ENCODE results near the gene INMT. TPM values are rescaled to one million over a fixed set of nuclear protein-coding genes. Genes with fewer than 3 reads are reported as not detected.

The INMT gene
- total and polyA plus RNA-seq, 2 donors from 2014 or later = 34.5 to 44.8 TPM

DNA sequence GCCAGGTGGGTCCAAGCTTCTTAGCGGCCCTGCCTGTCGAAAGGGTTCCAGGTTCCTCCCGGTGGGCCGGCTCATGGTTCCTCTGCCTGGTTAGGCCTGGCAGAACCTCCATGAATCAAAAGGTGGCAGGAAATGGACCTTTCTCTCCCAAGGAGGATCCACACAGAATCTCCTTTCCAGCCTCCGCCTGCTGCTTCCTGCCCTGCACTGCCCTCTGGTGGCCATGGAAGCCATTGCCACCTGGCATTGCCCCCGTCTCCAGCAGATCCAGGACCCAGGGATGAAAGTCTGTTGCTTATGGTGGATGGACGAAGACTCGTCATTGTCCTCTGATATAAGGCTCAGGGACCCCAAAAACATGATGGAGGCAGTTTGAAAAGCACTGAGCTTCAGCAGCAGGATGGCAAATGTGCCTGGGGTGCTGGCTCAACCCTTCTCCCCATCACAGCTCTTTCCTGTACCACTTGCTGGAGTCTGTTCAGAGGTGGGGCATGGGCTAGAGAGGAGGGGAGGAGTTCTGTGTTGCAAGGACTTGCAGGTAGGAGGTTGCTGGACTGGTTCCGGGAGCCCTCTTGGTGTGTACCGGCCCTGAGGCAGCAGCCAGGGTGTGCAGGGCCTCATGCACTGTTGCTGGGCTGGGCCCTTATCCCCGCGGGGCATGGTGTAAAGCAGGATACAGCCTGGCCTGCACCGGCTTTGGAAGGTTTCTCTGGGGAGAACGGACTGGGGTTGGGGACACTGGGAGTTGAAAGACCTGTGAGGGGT lies 11.3 kb upstream of the INMT start:
- TF ChIP-seq CTCF (IDR thresholded peaks at IDR 0.05; ENCODE audit: borderline replicate concordance, extremely low read depth, insufficient read depth) = peak; percentile 97
- no peaks in the 10 kb centered on the region for H3K4me1 ChIP-seq (ENCODE audit: control insufficient read depth in 2 of 3, insufficient read depth in 2 of 3, low read depth in 1 of 3, low read length in 3 of 3)
- DNase-seq = peak; percentile 60 to 87 (median 79)
- H3K9me3 ChIP-seq (ENCODE audit: control insufficient read depth in 2 of 3, insufficient read depth in 1 of 3, low read length in 3 of 3) = no peaks in the 10 kb centered on the region
- H3K9ac ChIP-seq (ENCODE audit: low read length in 3 of 3) = no peak overlapping the region
- no peaks in the 10 kb centered on the region for H3K27me3 ChIP-seq (ENCODE audit: control insufficient read depth, insufficient read depth, low read length)
- intact Hi-C loops (cut with DNase I) = no loop called here
- FAIRE-seq = peak; percentile 27
- no peaks in the 10 kb centered on the region for H3K36me3 ChIP-seq (ENCODE audit: control insufficient read depth in 2 of 3, insufficient read depth in 3 of 3, low read length in 3 of 3)
- no peak overlapping the region for H3K27ac ChIP-seq (ENCODE audit: low read depth in 2 of 2, low read length in 2 of 2)
- no peak overlapping the region for H3K4me3 ChIP-seq (ENCODE audit: low read length in 3 of 3)

DNA sequence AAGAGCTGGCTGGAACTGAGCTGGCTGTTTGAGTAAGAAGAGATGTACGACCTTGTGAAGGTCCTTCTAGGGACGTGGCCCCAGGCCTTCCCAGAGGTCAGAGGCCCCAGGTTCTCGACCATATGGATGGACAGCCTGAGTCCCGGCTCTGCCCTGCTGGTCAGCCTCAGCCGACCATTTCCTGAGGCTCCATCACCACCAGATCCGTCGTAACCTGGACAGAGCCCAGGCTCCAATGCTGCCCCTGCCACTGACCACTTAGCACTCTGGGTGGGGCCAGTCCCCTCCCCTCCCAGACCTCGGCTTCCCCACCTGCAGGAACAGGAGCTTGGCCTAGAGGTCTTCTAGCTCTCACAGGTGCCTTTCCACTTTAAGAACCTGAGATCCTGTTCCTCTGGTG lies 10.6 kb upstream of the INMT start:
- H3K27ac ChIP-seq (ENCODE audit: low read depth in 2 of 2, low read length in 2 of 2) = no peak overlapping the region
- no peaks in the 10 kb centered on the region for H3K27me3 ChIP-seq (ENCODE audit: control insufficient read depth, insufficient read depth, low read length)
- H3K4me3 ChIP-seq (ENCODE audit: low read length in 3 of 3) = no peak overlapping the region
- no peaks in the 10 kb centered on the region for H3K9me3 ChIP-seq (ENCODE audit: control insufficient read depth in 2 of 3, insufficient read depth in 1 of 3, low read length in 3 of 3)
- peak in 1 of 5 donors; percentile 33 for DNase-seq
- no peak for FAIRE-seq
- H3K9ac ChIP-seq (ENCODE audit: low read length in 3 of 3) = no peak overlapping the region
- TF ChIP-seq CTCF (IDR thresholded peaks at IDR 0.05; ENCODE audit: borderline replicate concordance, extremely low read depth, insufficient read depth) = no peak
- H3K4me1 ChIP-seq (ENCODE audit: control insufficient read depth in 2 of 3, insufficient read depth in 2 of 3, low read depth in 1 of 3, low read length in 3 of 3) = no peaks in the 10 kb centered on the region
- intact Hi-C loops (cut with DNase I) = no loop called here
- no peaks in the 10 kb centered on the region for H3K36me3 ChIP-seq (ENCODE audit: control insufficient read depth in 2 of 3, insufficient read depth in 3 of 3, low read length in 3 of 3)

DNA sequence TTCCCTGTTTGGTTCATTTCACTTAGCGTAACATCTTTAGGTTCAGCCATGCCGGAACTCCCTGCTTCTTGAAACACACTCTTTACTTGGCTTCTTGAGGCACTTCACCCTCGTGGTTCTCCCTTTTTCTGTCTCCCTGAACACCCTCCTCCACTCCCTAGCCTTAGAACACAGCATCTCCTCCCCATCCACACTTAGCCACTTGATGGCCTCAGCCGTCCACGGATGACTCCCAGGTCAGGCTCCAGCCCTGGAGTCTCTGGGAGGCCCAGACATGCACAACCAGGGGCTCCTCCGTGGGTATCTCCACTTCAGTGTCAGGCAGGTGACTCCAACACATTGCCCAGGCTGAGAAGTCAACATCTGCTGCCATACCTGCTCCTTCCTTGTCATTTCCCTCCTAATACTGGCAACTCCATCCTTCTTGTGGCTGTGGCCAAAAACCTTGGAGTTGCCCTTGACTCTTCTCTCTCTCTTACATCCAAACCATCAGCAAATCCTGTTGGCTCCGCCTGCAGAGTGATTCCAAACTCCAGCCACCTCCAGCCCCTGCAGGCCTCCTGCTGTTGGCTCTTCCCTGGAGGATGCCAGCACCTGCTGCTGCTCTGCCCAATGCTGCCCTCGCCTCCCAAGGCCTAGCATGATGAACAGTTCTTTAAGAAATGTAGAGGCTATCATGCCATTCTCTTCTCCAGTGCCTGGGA lies 8.4 kb upstream of the INMT start:
- Histone ChIP-seq H3K9me3 (ENCODE audit: control insufficient read depth in 2 of 3, insufficient read depth in 1 of 3, low read length in 3 of 3) (no peaks in the 10 kb centered on the region), H3K27ac (ENCODE audit: low read depth in 2 of 2, low read length in 2 of 2) (no peak overlapping the region), H3K9ac (ENCODE audit: low read length in 3 of 3) (no peak overlapping the region), H3K4me1 (ENCODE audit: control insufficient read depth in 2 of 3, insufficient read depth in 2 of 3, low read depth in 1 of 3, low read length in 3 of 3) (no peaks in the 10 kb centered on the region), H3K4me3 (ENCODE audit: low read length in 3 of 3) (no peak overlapping the region), H3K36me3 (ENCODE audit: control insufficient read depth in 2 of 3, insufficient read depth in 3 of 3, low read length in 3 of 3) (no peaks in the 10 kb centered on the region), H3K27me3 (ENCODE audit: control insufficient read depth, insufficient read depth, low read length) (no peaks in the 10 kb centered on the region)
- peak; percentile 38 for TF ChIP-seq CTCF (IDR thresholded peaks at IDR 0.05; ENCODE audit: borderline replicate concordance, extremely low read depth, insufficient read depth)
- no peak for FAIRE-seq
- no peak for DNase-seq
- intact Hi-C loops (cut with DNase I) = no loop called here
